ENCODE measurements around the gene HJV. TPM values are rescaled to one million over a fixed set of nuclear protein-coding genes. Genes with fewer than 3 reads are reported as not detected.
"Not testable (repeated sequence)": the region's sequence is repeated elsewhere in the genome, so short reads cannot be mapped to it uniquely, and the experiment has no call there.

HJV gene
- total RNA-seq, 1 donor from 2014 or later, result not detected

DNA sequence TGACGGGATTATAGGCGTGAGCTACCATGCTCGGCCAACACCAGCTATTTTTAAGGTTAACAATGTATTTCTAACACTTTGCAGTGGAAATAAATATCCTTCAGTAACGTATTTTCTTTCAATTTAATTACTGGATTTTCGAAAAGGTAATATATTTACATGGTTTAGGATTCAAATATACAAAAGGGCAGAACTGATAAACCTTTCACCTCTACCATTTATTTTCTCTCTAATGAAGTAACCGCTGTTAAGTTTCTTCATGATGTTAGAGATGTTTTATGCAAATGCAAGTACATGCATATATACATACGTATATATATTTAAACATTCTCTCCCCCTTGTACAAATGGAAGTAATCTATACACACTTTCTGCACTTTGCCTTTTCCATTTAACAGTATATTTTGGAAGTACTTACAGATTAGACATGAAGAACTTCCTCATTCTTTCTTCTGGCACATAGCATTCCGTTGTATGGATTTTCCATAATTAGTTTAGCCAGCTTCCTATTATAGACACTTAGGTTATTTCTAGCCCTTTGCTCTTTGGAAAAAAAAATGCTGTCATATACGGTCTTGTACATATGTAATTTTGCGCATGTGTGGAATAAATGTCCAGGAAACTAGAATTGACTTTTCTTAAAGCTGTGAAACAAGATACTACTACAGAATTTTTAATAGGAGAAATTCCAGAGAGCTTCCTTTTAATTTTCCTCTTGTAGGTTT is 14.9 kb upstream of the HJV start:
- H3K27ac Mint-ChIP-seq (ENCODE audit: unreplicated experiment), result peak overlapping the region; percentile 99
- no peaks in the 10 kb centered on the region for H3K9me3 Mint-ChIP-seq (ENCODE audit: unreplicated experiment)
- H3K36me3 Mint-ChIP-seq (ENCODE audit: unreplicated experiment), result no peaks in the 10 kb centered on the region
- no peaks in the 10 kb centered on the region for H3K27me3 Mint-ChIP-seq (ENCODE audit: unreplicated experiment)
- peak overlapping the region; percentile 95 for H3K4me3 Mint-ChIP-seq (ENCODE audit: unreplicated experiment)
- TF ChIP-seq, protein P1, sequence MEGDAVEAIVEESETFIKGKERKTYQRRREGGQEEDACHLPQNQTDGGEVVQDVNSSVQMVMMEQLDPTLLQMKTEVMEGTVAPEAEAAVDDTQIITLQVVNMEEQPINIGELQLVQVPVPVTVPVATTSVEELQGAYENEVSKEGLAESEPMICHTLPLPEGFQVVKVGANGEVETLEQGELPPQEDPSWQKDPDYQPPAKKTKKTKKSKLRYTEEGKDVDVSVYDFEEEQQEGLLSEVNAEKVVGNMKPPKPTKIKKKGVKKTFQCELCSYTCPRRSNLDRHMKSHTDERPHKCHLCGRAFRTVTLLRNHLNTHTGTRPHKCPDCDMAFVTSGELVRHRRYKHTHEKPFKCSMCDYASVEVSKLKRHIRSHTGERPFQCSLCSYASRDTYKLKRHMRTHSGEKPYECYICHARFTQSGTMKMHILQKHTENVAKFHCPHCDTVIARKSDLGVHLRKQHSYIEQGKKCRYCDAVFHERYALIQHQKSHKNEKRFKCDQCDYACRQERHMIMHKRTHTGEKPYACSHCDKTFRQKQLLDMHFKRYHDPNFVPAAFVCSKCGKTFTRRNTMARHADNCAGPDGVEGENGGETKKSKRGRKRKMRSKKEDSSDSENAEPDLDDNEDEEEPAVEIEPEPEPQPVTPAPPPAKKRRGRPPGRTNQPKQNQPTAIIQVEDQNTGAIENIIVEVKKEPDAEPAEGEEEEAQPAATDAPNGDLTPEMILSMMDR (IDR thresholded peaks at IDR 0.05), result no peak
- DNase-seq (ENCODE audit: extremely low spot score, unreplicated experiment), result no peak
- H3K4me1 Mint-ChIP-seq (ENCODE audit: unreplicated experiment), result peaks cover 26% of the 10 kb centered on the region

DNA sequence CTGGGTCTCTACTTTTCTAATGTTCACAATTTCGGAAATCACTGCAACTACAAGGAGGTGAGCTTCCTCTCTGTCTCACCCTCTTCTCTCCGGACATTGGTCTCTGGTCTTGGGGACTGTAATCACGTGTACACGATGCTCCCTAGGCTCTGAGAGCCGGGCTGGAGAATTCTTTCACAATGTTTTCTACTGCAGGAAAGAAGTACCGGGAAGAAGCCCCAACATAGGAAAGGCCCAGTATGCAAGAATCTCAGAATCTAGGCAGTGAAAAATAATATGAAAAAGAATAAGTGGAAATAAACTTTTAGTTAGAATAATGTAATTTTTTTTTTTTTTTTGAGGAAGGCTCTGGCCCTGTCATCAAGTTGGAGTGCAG is 13.5 kb upstream of the HJV start:
- Mint-ChIP-seq H3K4me3 (ENCODE audit: unreplicated experiment) (peak overlapping the region; percentile 95), H3K9me3 (ENCODE audit: unreplicated experiment) (no peaks in the 10 kb centered on the region), H3K27me3 (ENCODE audit: unreplicated experiment) (no peaks in the 10 kb centered on the region), H3K27ac (ENCODE audit: unreplicated experiment) (peak overlapping the region; percentile 83), H3K4me1 (ENCODE audit: unreplicated experiment) (peaks cover 26% of the 10 kb centered on the region), H3K36me3 (ENCODE audit: unreplicated experiment) (no peaks in the 10 kb centered on the region)
- TF ChIP-seq, protein P1 (IDR thresholded peaks at IDR 0.05), result no peak
- DNase-seq (ENCODE audit: extremely low spot score, unreplicated experiment), result no peak

DNA sequence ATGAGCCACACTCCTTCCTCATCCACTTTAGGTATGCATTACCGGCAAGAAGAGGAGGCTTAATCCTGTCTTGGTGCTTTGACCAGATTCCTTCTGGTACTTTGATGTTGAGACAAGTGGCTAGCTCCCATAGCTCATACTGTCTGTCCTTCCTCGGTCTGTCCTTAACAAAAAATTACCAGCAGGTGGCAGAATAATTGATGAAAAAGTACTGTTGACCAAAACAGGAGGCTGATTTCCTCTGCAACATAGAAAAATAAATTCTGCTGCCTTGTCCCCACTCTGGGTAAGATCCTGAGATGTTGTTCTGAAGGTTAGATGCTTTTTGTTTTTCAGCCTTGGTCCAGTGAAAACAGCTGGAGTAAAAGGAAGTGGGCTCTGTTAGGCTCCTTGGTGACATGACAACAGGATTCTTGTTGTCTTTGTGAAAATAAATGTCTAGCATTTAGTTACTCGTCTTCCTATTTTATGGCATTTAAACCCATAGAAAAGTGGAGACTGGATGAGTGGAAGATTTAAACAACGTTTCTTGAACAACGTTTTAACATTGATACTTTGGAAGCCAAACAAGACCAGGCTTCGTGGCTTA is 11.2 kb upstream of the HJV start:
- Mint-ChIP-seq H3K27ac (ENCODE audit: unreplicated experiment) (no peak overlapping the region), H3K4me3 (ENCODE audit: unreplicated experiment) (no peak overlapping the region), H3K27me3 (ENCODE audit: unreplicated experiment) (peaks cover 2% of the 10 kb centered on the region), H3K9me3 (ENCODE audit: unreplicated experiment) (no peaks in the 10 kb centered on the region), H3K36me3 (ENCODE audit: unreplicated experiment) (no peaks in the 10 kb centered on the region), H3K4me1 (ENCODE audit: unreplicated experiment) (peaks cover 24% of the 10 kb centered on the region)
- TF ChIP-seq, protein P1 (IDR thresholded peaks at IDR 0.05), result peak; percentile 61
- no peak for DNase-seq (ENCODE audit: extremely low spot score, unreplicated experiment)

DNA sequence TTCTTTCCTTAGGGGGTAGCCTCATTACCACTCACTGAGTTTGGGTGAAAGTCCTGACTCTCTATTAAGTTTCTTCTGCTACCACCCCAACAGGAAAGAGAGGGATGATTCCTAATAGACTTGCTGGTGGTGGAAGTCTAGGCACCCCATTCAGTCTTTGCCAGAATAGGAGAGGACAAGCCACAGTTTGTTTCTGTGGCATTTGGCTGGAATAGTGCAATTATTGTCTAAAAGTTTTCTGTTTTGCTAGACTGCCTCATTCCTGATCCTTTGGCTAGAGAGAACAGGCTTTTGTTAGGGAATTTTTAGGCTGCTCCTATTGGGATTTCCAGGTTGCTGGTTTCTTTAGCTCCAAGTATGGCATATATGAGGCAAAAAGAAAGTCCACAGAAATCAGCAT is 9.9 kb upstream of the HJV start:
- peaks cover 9% of the 10 kb centered on the region for H3K27me3 Mint-ChIP-seq (ENCODE audit: unreplicated experiment)
- no peaks in the 10 kb centered on the region for H3K9me3 Mint-ChIP-seq (ENCODE audit: unreplicated experiment)
- no peak overlapping the region for H3K27ac Mint-ChIP-seq (ENCODE audit: unreplicated experiment)
- H3K4me1 Mint-ChIP-seq (ENCODE audit: unreplicated experiment), result peaks cover 18% of the 10 kb centered on the region
- H3K36me3 Mint-ChIP-seq (ENCODE audit: unreplicated experiment), result no peaks in the 10 kb centered on the region
- TF ChIP-seq, protein P1 (IDR thresholded peaks at IDR 0.05), result no peak
- H3K4me3 Mint-ChIP-seq (ENCODE audit: unreplicated experiment), result no peak overlapping the region
- DNase-seq (ENCODE audit: extremely low spot score, unreplicated experiment), result no peak

DNA sequence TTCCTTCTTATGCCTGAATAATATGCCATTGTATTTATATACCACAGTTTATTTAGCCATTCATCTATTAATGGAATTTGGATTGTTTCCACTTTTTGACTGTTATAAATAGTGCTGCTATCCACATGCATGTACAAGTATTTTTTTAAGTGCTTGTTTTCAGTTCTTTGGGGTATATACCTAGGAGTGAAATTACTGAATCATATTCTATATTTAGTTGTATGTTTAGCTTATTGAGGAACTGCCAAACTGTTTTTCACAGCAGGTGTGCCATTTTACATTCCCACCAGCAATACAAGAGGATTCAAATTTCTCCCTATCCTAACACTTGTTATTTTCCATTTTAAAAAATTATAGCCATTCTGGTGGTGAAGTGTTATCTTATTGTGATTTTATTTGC is 7.6 kb upstream of the HJV start:
- Mint-ChIP-seq H3K4me3 (ENCODE audit: unreplicated experiment) (no peak overlapping the region), H3K27ac (ENCODE audit: unreplicated experiment) (no peak overlapping the region), H3K27me3 (ENCODE audit: unreplicated experiment) (peaks cover 27% of the 10 kb centered on the region), H3K4me1 (ENCODE audit: unreplicated experiment) (peaks cover 4% of the 10 kb centered on the region), H3K9me3 (ENCODE audit: unreplicated experiment) (no peaks in the 10 kb centered on the region), H3K36me3 (ENCODE audit: unreplicated experiment) (no peaks in the 10 kb centered on the region)
- TF ChIP-seq, protein P1 (IDR thresholded peaks at IDR 0.05), result no peak
- DNase-seq (ENCODE audit: extremely low spot score, unreplicated experiment), result no peak

DNA sequence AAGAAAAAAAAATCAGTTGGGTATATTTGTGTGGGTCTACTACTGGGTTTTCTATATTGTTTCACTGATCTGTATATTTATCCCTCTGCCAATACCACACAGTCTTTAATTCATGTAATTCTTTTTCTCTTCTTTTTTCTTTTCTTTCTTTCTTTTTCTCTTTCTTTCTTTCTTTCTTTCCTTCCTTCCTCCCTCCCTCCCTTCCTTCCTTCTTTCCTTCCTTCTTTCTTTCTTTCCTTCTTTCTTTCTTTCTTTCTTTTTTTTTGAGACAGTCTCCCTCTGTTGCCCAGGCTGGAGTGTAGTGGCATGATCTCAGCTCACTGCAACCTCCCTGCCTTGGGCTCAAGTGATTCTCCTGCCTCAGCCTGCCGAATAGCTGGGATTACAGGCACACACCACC is 5.1 kb upstream of the HJV start:
- H3K36me3 Mint-ChIP-seq (ENCODE audit: unreplicated experiment); H3K9me3 Mint-ChIP-seq (ENCODE audit: unreplicated experiment); H3K27ac Mint-ChIP-seq (ENCODE audit: unreplicated experiment); H3K4me1 Mint-ChIP-seq (ENCODE audit: unreplicated experiment); DNase-seq (ENCODE audit: extremely low spot score, unreplicated experiment); H3K4me3 Mint-ChIP-seq (ENCODE audit: unreplicated experiment): not testable (repeated sequence)
- H3K27me3 Mint-ChIP-seq (ENCODE audit: unreplicated experiment), result peaks cover 42% of the 10 kb centered on the region

DNA sequence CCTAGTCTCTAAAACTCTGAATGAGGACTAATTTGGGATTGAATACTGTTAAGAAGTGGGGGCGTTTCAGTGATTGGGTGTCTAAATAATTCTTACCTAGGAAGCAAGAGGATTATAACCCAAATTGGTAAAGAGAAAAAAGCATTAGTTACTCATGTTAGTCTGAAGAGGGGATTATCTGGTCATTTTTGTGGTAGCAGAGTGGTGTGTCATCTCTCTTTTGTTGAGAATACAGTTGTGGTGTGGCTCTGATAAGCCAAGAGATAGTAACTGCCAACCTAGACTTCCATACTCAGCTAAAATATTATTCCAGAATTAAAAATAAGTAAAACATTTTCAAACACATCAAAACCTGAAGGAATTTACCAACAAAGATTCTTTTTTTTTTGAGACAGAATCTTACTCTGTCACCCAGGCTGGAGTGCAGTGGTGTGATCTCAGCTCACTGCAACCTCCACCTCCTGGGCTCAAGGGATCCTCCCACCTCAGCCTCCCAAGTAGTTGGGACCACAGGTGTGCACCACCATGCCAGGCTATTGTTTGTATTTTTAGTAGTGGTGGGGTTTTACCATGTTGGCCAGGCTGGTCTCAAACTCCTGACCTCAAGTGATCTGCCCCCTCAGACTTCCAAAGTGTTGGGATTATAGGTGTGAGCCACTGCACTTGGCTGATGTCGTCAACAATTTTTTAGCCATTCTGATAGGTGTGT is 4.4 kb upstream of the HJV start:
- not testable (repeated sequence) for H3K9me3 Mint-ChIP-seq (ENCODE audit: unreplicated experiment); H3K36me3 Mint-ChIP-seq (ENCODE audit: unreplicated experiment); H3K4me3 Mint-ChIP-seq (ENCODE audit: unreplicated experiment); H3K4me1 Mint-ChIP-seq (ENCODE audit: unreplicated experiment); DNase-seq (ENCODE audit: extremely low spot score, unreplicated experiment); H3K27ac Mint-ChIP-seq (ENCODE audit: unreplicated experiment)
- peaks cover 48% of the 10 kb centered on the region for H3K27me3 Mint-ChIP-seq (ENCODE audit: unreplicated experiment)
